ENCODE measurements around the gene CGB3.

Gene CGB3

GRCh38 chr19:48987323-48987722, 36.8 kb downstream of the CGB3 start:
- H3K27ac ChIP-seq, result no peak overlapping the region
- peaks cover 8% of the 10 kb centered on the region for H4K20me1 ChIP-seq
- H3K36me3 ChIP-seq, result peaks cover 77% of the 10 kb centered on the region
- no peak overlapping the region for H3K9ac ChIP-seq
- no peaks in the 10 kb centered on the region for H3K27me3 ChIP-seq
- TF ChIP-seq Cebpa-rat (IDR thresholded peaks at IDR 0.05), result no peak
- no peak overlapping the region for H3K4me2 ChIP-seq
- peaks cover 43% of the 10 kb centered on the region for H3K4me1 ChIP-seq
- no peak overlapping the region for H3K4me3 ChIP-seq
- H3K9me3 ChIP-seq, result no peaks in the 10 kb centered on the region

GRCh38 chr19:48986211-48986610, 37.9 kb downstream of the CGB3 start:
- H3K4me3 ChIP-seq, result no peak overlapping the region
- no peak overlapping the region for H3K27ac ChIP-seq
- no peak for TF ChIP-seq Cebpa-rat (IDR thresholded peaks at IDR 0.05)
- no peak overlapping the region for H3K4me2 ChIP-seq
- H3K9ac ChIP-seq, result no peak overlapping the region
- no peaks in the 10 kb centered on the region for H4K20me1 ChIP-seq
- no peaks in the 10 kb centered on the region for H3K27me3 ChIP-seq
- H3K9me3 ChIP-seq, result no peaks in the 10 kb centered on the region
- peaks cover 88% of the 10 kb centered on the region for H3K36me3 ChIP-seq
- H3K4me1 ChIP-seq, result peaks cover 33% of the 10 kb centered on the region

GRCh38 chr19:48985711-48986110, 38.4 kb downstream of the CGB3 start:
- H3K9me3 ChIP-seq, result no peaks in the 10 kb centered on the region
- H3K4me2 ChIP-seq, result no peak overlapping the region
- no peaks in the 10 kb centered on the region for H4K20me1 ChIP-seq
- H3K4me1 ChIP-seq, result peaks cover 30% of the 10 kb centered on the region
- no peak overlapping the region for H3K9ac ChIP-seq
- H3K4me3 ChIP-seq, result no peak overlapping the region
- TF ChIP-seq Cebpa-rat (IDR thresholded peaks at IDR 0.05), result no peak
- no peaks in the 10 kb centered on the region for H3K27me3 ChIP-seq
- H3K36me3 ChIP-seq, result peaks cover 88% of the 10 kb centered on the region
- H3K27ac ChIP-seq, result no peak overlapping the region

- Histone ChIP-seq H3K4me2 (no peak overlapping the region), H3K4me3 (no peak overlapping the region), H3K36me3 (peaks cover 85% of the 10 kb centered on the region), H4K20me1 (no peaks in the 10 kb centered on the region), H3K4me1 (peaks cover 36% of the 10 kb centered on the region), H3K9ac (no peak overlapping the region), H3K27ac (no peak overlapping the region), H3K9me3 (no peaks in the 10 kb centered on the region), H3K27me3 (no peaks in the 10 kb centered on the region)
- no peak for TF ChIP-seq Cebpa-rat (IDR thresholded peaks at IDR 0.05)
Measured at GRCh38 chr19:48982280-48982679, 41.9 kb downstream of the CGB3 start.

GRCh38 chr19:48977061-48977460, 47.1 kb downstream of the CGB3 start:
- Histone ChIP-seq H3K9ac (no peak overlapping the region), H3K9me3 (no peaks in the 10 kb centered on the region), H3K4me2 (peak overlapping the region; percentile 37; the same call in 1 of the 2 replicates), H3K27me3 (no peaks in the 10 kb centered on the region), H4K20me1 (no peaks in the 10 kb centered on the region), H3K36me3 (peaks cover 76% of the 10 kb centered on the region), H3K4me1 (peaks cover 54% of the 10 kb centered on the region), H3K27ac (0 out of 2 replicates have a peak overlapping the region, but pooled peaks have one; percentile 18), H3K4me3 (no peak overlapping the region)
- TF ChIP-seq Cebpa-rat (IDR thresholded peaks at IDR 0.05), result no peak

- no peak for TF ChIP-seq Cebpa-rat (IDR thresholded peaks at IDR 0.05)
- H3K9ac ChIP-seq, result no peak overlapping the region
- peaks cover 54% of the 10 kb centered on the region for H3K4me1 ChIP-seq
- 0 out of 2 replicates have a peak overlapping the region, but pooled peaks have one; percentile 18 for H3K27ac ChIP-seq
- H3K9me3 ChIP-seq, result no peaks in the 10 kb centered on the region
- H3K36me3 ChIP-seq, result peaks cover 74% of the 10 kb centered on the region
- peak overlapping the region; percentile 37 for H3K4me2 ChIP-seq
- H3K4me3 ChIP-seq, result no peak overlapping the region
- no peaks in the 10 kb centered on the region for H4K20me1 ChIP-seq
- no peaks in the 10 kb centered on the region for H3K27me3 ChIP-seq
Measured at GRCh38 chr19:48975947-48976847, 47.9 kb downstream of the CGB3 start.

Measured in BLaER1 (cell line).